ENCODE measurements around the gene MAPK12.

DNA sequence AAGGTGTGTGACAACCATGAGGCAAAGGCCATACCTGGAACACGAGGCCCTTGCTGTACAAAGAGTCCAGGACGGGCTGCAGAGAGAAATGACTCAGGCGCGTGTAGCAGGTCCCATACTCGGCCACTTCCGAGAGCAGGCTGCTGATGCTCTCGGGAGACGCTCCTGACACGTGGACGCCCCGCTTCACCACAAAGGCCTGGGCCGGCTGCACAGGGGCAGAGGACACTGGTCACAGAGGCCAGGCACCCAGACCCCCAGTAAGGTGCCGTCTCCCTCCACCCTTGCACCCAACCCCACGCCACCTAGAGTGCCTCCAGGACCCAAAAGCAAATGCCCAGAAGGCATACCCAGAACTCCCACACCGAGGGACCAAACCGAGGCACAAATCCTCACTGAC is 32.1 kb downstream of the MAPK12 start:
- TF ChIP-seq CTCF (IDR thresholded peaks at IDR 0.05) (no peak), POLR2AphosphoS5 (IDR thresholded peaks at IDR 0.05; ENCODE audit: low read depth, low read length) (no peak), TCF7L2 (IDR thresholded peaks at IDR 0.05; ENCODE audit: low read depth, low read length) (no peak), SIN3A (IDR thresholded peaks at IDR 0.05; ENCODE audit: borderline replicate concordance, insufficient read depth, low read depth, low read length) (no peak)
- TF ChIP-seq, protein P1, sequence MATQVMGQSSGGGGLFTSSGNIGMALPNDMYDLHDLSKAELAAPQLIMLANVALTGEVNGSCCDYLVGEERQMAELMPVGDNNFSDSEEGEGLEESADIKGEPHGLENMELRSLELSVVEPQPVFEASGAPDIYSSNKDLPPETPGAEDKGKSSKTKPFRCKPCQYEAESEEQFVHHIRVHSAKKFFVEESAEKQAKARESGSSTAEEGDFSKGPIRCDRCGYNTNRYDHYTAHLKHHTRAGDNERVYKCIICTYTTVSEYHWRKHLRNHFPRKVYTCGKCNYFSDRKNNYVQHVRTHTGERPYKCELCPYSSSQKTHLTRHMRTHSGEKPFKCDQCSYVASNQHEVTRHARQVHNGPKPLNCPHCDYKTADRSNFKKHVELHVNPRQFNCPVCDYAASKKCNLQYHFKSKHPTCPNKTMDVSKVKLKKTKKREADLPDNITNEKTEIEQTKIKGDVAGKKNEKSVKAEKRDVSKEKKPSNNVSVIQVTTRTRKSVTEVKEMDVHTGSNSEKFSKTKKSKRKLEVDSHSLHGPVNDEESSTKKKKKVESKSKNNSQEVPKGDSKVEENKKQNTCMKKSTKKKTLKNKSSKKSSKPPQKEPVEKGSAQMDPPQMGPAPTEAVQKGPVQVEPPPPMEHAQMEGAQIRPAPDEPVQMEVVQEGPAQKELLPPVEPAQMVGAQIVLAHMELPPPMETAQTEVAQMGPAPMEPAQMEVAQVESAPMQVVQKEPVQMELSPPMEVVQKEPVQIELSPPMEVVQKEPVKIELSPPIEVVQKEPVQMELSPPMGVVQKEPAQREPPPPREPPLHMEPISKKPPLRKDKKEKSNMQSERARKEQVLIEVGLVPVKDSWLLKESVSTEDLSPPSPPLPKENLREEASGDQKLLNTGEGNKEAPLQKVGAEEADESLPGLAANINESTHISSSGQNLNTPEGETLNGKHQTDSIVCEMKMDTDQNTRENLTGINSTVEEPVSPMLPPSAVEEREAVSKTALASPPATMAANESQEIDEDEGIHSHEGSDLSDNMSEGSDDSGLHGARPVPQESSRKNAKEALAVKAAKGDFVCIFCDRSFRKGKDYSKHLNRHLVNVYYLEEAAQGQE (IDR thresholded peaks at IDR 0.05; ENCODE audit: insufficient read depth in 1 of 2, low read depth in 2 of 2, low read length in 1 of 2), result no peak
